Panc1 (cell line): Measurements from ENCODE around the gene ELF4.

Source experiments
- CTCF ChIP-seq: fragments of 450-650 bp; IDR thresholded peaks from 2 replicates; pipeline ENCODE4 v1.5.1; 2017; ENCODE audit warnings: mild to moderate bottlenecking
- POLR2AphosphoS5 ChIP-seq: IDR thresholded peaks from 2 replicates; pipeline ENCODE4 v1.6.1; 2012; ENCODE audit warnings: mild to moderate bottlenecking, low read depth, low read length, moderate library complexity
- TCF7L2 ChIP-seq: IDR thresholded peaks from 2 replicates; pipeline ENCODE4 v1.6.1; 2011; ENCODE audit warnings: mild to moderate bottlenecking, low read depth, low read length, inconsistent platforms
- TF ChIP-seq, protein P1 (sequence below), 2 experiments: IDR thresholded peaks; 2 replicates each; pipeline ENCODE4 v1.6.1; 2011 to 2012; ENCODE audit warnings: low read depth in 2 of 2, control low read depth in 1 of 2, low read length in 1 of 2, mild to moderate bottlenecking in 1 of 2, moderate library complexity in 1 of 2; ENCODE audit not compliant: insufficient read depth in 1 of 2

- TF ChIP-seq TCF7L2: no peak
- no peak for TF ChIP-seq POLR2AphosphoS5
- TF ChIP-seq CTCF: no peak
- TF ChIP-seq, protein P1, sequence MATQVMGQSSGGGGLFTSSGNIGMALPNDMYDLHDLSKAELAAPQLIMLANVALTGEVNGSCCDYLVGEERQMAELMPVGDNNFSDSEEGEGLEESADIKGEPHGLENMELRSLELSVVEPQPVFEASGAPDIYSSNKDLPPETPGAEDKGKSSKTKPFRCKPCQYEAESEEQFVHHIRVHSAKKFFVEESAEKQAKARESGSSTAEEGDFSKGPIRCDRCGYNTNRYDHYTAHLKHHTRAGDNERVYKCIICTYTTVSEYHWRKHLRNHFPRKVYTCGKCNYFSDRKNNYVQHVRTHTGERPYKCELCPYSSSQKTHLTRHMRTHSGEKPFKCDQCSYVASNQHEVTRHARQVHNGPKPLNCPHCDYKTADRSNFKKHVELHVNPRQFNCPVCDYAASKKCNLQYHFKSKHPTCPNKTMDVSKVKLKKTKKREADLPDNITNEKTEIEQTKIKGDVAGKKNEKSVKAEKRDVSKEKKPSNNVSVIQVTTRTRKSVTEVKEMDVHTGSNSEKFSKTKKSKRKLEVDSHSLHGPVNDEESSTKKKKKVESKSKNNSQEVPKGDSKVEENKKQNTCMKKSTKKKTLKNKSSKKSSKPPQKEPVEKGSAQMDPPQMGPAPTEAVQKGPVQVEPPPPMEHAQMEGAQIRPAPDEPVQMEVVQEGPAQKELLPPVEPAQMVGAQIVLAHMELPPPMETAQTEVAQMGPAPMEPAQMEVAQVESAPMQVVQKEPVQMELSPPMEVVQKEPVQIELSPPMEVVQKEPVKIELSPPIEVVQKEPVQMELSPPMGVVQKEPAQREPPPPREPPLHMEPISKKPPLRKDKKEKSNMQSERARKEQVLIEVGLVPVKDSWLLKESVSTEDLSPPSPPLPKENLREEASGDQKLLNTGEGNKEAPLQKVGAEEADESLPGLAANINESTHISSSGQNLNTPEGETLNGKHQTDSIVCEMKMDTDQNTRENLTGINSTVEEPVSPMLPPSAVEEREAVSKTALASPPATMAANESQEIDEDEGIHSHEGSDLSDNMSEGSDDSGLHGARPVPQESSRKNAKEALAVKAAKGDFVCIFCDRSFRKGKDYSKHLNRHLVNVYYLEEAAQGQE (IDR thresholded peaks at IDR 0.05; ENCODE audit: insufficient read depth in 1 of 2, low read depth in 2 of 2, low read length in 1 of 2): no peak
Measured at GRCh38 chrX:130097507-130098209, 12.6 kb downstream of the ELF4 start.
